B cell (primary cell): ENCODE results near the gene ZFYVE16.

Experiments used
- EZH2 ChIP-seq: IDR thresholded peaks from 2 replicates; pipeline ENCODE4 v1.6.1; 2012; ENCODE audit warnings: borderline replicate concordance, low read depth, mild to moderate bottlenecking, moderate library complexity, low read length; ENCODE audit not compliant: insufficient read depth, poor library complexity, severe bottlenecking
- TF ChIP-seq, protein P1 (sequence below): fragments of 200-600 bp; IDR thresholded peaks from one replicate; pipeline ENCODE4 v1.8.0; 2022; ENCODE audit warnings: antibody characterized with exemption, mild to moderate bottlenecking

DNA sequence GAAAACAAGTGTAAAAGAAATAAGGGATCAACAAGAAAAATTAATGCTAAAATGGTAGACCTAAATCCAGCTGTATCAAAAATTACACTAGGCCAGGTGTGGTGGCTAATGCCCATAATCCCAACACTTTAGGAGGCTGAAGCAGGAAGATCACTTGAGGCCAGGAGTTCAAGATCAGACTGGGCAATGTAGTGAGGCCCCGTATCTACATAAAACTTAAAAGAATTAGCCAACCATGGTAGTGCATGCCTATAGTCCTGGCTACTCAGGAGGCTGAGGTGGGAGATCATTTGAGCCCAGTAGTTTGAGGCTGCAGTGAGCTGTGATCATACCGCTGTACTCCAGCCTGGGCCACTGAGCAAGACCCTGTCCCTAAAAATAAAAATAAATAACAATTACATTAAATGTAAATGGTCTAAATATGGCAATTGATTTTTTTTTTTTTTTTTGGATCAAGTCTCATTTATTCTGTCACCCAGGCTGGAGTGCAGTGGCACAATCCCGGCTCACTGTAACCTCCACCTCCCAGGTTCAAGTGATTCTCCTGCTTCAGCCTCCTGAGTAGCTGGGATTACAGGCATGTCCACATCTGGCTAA, 75.9 kb downstream of the ZFYVE16 start:
- TF ChIP-seq, protein P1, sequence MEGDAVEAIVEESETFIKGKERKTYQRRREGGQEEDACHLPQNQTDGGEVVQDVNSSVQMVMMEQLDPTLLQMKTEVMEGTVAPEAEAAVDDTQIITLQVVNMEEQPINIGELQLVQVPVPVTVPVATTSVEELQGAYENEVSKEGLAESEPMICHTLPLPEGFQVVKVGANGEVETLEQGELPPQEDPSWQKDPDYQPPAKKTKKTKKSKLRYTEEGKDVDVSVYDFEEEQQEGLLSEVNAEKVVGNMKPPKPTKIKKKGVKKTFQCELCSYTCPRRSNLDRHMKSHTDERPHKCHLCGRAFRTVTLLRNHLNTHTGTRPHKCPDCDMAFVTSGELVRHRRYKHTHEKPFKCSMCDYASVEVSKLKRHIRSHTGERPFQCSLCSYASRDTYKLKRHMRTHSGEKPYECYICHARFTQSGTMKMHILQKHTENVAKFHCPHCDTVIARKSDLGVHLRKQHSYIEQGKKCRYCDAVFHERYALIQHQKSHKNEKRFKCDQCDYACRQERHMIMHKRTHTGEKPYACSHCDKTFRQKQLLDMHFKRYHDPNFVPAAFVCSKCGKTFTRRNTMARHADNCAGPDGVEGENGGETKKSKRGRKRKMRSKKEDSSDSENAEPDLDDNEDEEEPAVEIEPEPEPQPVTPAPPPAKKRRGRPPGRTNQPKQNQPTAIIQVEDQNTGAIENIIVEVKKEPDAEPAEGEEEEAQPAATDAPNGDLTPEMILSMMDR, result no peak
- no peak for TF ChIP-seq EZH2
